ENCODE data around the gene TMEM114. TPM values are rescaled to one million over a fixed set of nuclear protein-coding genes. Genes with fewer than 3 reads are reported as not detected.

The TMEM114 gene
- total and polyA plus RNA-seq, 8 donors = not detected

DNA sequence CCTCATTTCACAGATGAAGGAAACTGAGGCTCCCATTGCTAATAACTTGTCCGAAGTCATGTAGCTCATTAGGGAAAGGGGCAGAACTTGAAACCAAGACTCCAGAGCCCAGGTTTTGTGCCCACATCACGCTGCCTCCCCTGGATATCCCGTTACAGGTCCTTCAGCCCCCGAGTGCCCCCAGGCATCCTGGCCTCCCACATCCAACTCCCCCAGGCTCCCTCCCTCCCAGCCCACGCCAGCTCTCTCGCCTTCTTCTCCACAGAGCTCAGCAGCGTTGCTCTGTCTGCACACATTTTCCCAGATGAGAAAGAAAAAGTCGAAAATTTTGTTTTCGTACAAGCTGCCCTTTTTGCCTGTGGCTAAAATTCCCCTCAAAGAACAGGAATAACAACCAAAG lies 16.9 kb upstream of the TMEM114 start:
- WGBS, 5 donors = 72 to 82% (median 74%) methylated on average over 9 of the region's 9 CpGs
- Histone ChIP-seq H3K27ac (no peak overlapping the region), H3K36me3 (no peaks in the 10 kb centered on the region), H3K4me1 (no peaks in the 10 kb centered on the region), H3K9me3 (no peaks in the 10 kb centered on the region), H3K4me3 (no peak overlapping the region), H3K27me3 (peaks cover 0 to 12% (median 5%) of the 10 kb centered on the region in 3 donors)
- no peak for TF ChIP-seq POLR2A (IDR thresholded peaks at IDR 0.05)
- no peak for TF ChIP-seq EP300 (IDR thresholded peaks at IDR 0.05)
- TF ChIP-seq, protein P1, sequence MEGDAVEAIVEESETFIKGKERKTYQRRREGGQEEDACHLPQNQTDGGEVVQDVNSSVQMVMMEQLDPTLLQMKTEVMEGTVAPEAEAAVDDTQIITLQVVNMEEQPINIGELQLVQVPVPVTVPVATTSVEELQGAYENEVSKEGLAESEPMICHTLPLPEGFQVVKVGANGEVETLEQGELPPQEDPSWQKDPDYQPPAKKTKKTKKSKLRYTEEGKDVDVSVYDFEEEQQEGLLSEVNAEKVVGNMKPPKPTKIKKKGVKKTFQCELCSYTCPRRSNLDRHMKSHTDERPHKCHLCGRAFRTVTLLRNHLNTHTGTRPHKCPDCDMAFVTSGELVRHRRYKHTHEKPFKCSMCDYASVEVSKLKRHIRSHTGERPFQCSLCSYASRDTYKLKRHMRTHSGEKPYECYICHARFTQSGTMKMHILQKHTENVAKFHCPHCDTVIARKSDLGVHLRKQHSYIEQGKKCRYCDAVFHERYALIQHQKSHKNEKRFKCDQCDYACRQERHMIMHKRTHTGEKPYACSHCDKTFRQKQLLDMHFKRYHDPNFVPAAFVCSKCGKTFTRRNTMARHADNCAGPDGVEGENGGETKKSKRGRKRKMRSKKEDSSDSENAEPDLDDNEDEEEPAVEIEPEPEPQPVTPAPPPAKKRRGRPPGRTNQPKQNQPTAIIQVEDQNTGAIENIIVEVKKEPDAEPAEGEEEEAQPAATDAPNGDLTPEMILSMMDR (IDR thresholded peaks at IDR 0.05) = no peak
- TF ChIP-seq POLR2AphosphoS5 (IDR thresholded peaks at IDR 0.05) = no peak
- intact Hi-C loops (cut with DNase I; ENCODE audit: low total_unique reads) = no loop called here
- DNase-seq = no peak

DNA sequence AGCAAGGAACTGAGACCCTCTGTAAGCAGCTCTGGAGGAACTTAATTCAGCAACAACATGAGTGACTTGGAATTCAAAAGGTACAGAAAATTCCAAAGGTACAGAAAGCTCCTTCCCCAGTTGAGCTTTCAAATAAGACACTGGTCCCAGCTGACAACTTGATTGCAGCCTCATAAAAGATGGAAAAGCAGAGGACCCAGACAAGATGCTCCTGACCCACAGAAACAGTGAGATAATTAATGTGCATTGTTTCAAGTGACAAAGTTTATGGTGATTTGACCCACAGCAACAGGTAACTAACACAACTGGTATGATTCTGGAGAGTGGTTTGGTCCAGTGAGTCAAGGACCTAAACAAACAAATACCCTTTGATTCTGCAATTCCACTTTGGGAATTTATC lies 15.2 kb upstream of the TMEM114 start:
- H3K36me3 ChIP-seq = no peaks in the 10 kb centered on the region
- peaks cover 0 to 7% (median 3%) of the 10 kb centered on the region in 4 donors for H3K9me3 ChIP-seq
- H3K4me3 ChIP-seq = no peak overlapping the region
- no peak for DNase-seq
- TF ChIP-seq EP300 (IDR thresholded peaks at IDR 0.05) (no peak), POLR2A (IDR thresholded peaks at IDR 0.05) (no peak), POLR2AphosphoS5 (IDR thresholded peaks at IDR 0.05) (no peak)
- TF ChIP-seq, protein P1 (IDR thresholded peaks at IDR 0.05) = no peak
- no peak overlapping the region for H3K27ac ChIP-seq
- H3K4me1 ChIP-seq = no peaks in the 10 kb centered on the region
- peaks cover 0 to 8% (median 5%) of the 10 kb centered on the region in 3 donors for H3K27me3 ChIP-seq
- intact Hi-C loops (cut with DNase I; ENCODE audit: low total_unique reads) = no loop called here

DNA sequence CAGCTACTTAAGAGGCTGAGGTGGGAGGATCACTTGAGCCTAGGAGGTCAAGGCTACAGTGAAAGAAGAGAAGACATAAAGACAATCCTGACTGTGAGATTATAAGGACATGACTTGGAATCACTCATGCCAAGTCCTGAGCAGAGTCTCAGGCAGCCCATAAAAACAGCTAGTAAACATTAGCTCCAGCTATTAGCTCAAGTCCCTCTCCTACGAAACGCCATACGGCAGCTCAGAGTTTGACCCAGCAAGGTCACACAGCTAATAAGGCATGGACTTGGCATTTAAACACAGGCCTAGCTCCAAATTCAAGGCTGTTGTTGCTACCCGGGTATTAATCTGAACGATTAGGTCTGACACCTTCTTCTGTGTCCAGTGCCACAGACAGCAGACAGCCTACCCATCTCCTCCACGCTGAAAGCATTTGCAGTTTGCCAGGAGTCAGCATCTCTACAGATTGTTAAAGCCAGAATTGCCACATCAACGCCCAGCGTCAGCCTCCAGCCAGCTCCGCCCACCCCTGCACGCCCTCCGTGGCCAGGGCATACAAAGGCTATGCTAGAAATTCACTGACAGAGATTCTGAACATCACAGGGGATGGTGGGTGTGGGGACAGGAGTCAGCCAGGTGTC lies 9.9 kb upstream of the TMEM114 start:
- intact Hi-C loops (cut with DNase I; ENCODE audit: low total_unique reads) = no loop called here
- TF ChIP-seq, protein P1 (IDR thresholded peaks at IDR 0.05) = no peak
- TF ChIP-seq EP300 (IDR thresholded peaks at IDR 0.05) (no peak), POLR2AphosphoS5 (IDR thresholded peaks at IDR 0.05) (no peak), POLR2A (IDR thresholded peaks at IDR 0.05) (no peak)
- H3K4me1 ChIP-seq = no peaks in the 10 kb centered on the region
- WGBS, 5 donors = 57 to 62% (median 59%) methylated on average over 11 of the region's 11 CpGs
- H3K9me3 ChIP-seq = peaks cover 6 to 21% (median 19%) of the 10 kb centered on the region in 4 donors
- H3K36me3 ChIP-seq = no peaks in the 10 kb centered on the region
- no peak overlapping the region for H3K27ac ChIP-seq
- H3K4me3 ChIP-seq = no peak overlapping the region
- H3K27me3 ChIP-seq = no peaks in the 10 kb centered on the region
- no peak for DNase-seq

DNA sequence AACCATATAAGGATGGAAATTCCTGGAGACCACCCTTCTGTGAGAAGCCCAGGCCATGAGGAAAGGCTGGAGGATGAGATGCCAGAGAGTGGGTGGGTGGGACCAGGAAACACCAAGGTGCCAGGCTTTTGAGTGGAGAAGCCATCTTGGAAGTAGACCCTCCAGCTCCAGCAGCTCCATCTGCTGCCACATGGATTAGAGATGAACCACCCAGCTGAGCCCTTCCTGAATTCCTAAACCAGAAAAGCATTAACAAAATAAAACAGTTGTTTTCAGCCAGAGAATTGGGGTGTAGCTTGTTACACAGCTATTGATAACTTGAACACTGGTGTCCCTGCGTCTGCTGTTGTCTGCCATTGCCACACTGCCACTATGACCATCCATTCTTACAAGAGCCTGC lies 6.3 kb upstream of the TMEM114 start:
- Histone ChIP-seq H3K27ac (no peak overlapping the region), H3K36me3 (no peaks in the 10 kb centered on the region), H3K4me1 (no peaks in the 10 kb centered on the region), H3K9me3 (peaks cover 6 to 23% (median 17%) of the 10 kb centered on the region in 4 donors), H3K4me3 (no peak overlapping the region), H3K27me3 (peaks cover 0 to 19% (median 11%) of the 10 kb centered on the region in 3 donors)
- no peak for DNase-seq
- intact Hi-C loops (cut with DNase I; ENCODE audit: low total_unique reads) = no loop called here
- TF ChIP-seq, protein P1 (IDR thresholded peaks at IDR 0.05) = no peak
- TF ChIP-seq POLR2AphosphoS5 (IDR thresholded peaks at IDR 0.05) = no peak
- no peak for TF ChIP-seq EP300 (IDR thresholded peaks at IDR 0.05)
- TF ChIP-seq POLR2A (IDR thresholded peaks at IDR 0.05) = no peak
- 65 to 100% (median 96%) methylated on average over 1 of the region's 1 CpG for WGBS, 5 donors

Measured in stomach (tissue), 9 donors.